Endodermal cell (in vitro differentiated cells): ENCODE measurements around the gene POT1. TPM values are rescaled to one million over a fixed set of nuclear protein-coding genes. Genes with fewer than 3 reads are reported as not detected.

Experiments
- DNase-seq: peaks from one replicate; pipeline ENCODE4 v3.0.0-alpha.2; 2017
- H3K27ac ChIP-seq: 2 replicates; pipeline ENCODE4 v1.5.1; 2013; ENCODE audit warnings: mild to moderate bottlenecking, low read depth, low read length, moderate library complexity
- H3K27me3 ChIP-seq: 2 replicates; pipeline ENCODE4 v1.6.1; 2013; ENCODE audit warnings: mild to moderate bottlenecking, low read length, moderate library complexity; ENCODE audit not compliant: insufficient read depth, control insufficient read depth, poor library complexity, severe bottlenecking
- H3K36me3 ChIP-seq: 2 replicates; pipeline ENCODE4 v1.7.0; 2013; ENCODE audit warnings: mild to moderate bottlenecking, low read length, moderate library complexity; ENCODE audit not compliant: control insufficient read depth, insufficient read depth
- H3K4me1 ChIP-seq: one replicate; pipeline ENCODE4 v1.7.0; 2013; ENCODE audit warnings: low read length; ENCODE audit not compliant: control insufficient read depth, insufficient read depth
- H3K4me3 ChIP-seq: 2 replicates; pipeline ENCODE4 v1.5.1; 2013; ENCODE audit warnings: mild to moderate bottlenecking, low read length, moderate library complexity
- H3K9ac ChIP-seq: 2 replicates; pipeline ENCODE4 v1.6.1; 2013; ENCODE audit warnings: mild to moderate bottlenecking, low read length, moderate library complexity; ENCODE audit not compliant: poor library complexity, severe bottlenecking; ENCODE audit errors: extremely low read depth
- H3K9me3 ChIP-seq: 2 replicates; pipeline ENCODE4 v1.6.1; 2013; ENCODE audit warnings: mild to moderate bottlenecking, low read length, moderate library complexity; ENCODE audit not compliant: control insufficient read depth
- H3K27ac Mint-ChIP-seq: 2 replicates; pipeline ENCODE4 v1.8.0; 2020; ENCODE audit warnings: mixed read lengths
- H3K27me3 Mint-ChIP-seq: 2 replicates; pipeline ENCODE4 v1.8.0; 2021; ENCODE audit warnings: mild to moderate bottlenecking, mixed read lengths; ENCODE audit not compliant: insufficient read depth
- H3K36me3 Mint-ChIP-seq: 2 replicates; pipeline ENCODE4 v1.8.0; 2020; ENCODE audit warnings: low read depth, mixed read lengths
- H3K4me1 Mint-ChIP-seq: 2 replicates; pipeline ENCODE4 v1.8.0; 2020; ENCODE audit warnings: mixed read lengths
- H3K4me3 Mint-ChIP-seq: 2 replicates; pipeline ENCODE4 v1.8.0; 2020; ENCODE audit warnings: mild to moderate bottlenecking, moderate library complexity, mixed read lengths
- H3K9me3 Mint-ChIP-seq: 2 replicates; pipeline ENCODE4 v1.8.0; 2020; ENCODE audit warnings: mild to moderate bottlenecking, mixed read lengths
- CTCF ChIP-seq: fragments of 200-600 bp; sonication (generic); conservative IDR thresholded peaks from 2 replicates; pipeline ENCODE4 v1.5.0; 2021; ENCODE audit warnings: antibody characterized with exemption, mild to moderate bottlenecking
- WGBS, 2 experiments: methylation state at CpG; one replicate each; pipeline versions ENCODE4 v1.1.5 to v1.1.7; 2013; ENCODE audit warnings: missing lambda C conversion rate in 2 of 2, mixed read lengths in 1 of 2; ENCODE audit not compliant: insufficient coverage in 1 of 2, insufficient read length in 1 of 2; 5-methylcytosine and 5-hydroxymethylcytosine counted together
- total RNA-seq, 2 donors: library from RNA; stranded (reverse); fragmentation: NEBNext Ultra II Directional in 1 of 2; extraction: Animal tissue kit (Norgen Biotek cat#: 25700) in 1 of 2; gene quantifications; 2 replicates in 1 of 2; 3 replicates in 1 of 2; pipeline ENCODE4 v1.2.1, GENCODE V29; 2021

Gene POT1
- total RNA-seq, 2 donors from 2014 or later = 31.2 to 41.8 TPM

DNA sequence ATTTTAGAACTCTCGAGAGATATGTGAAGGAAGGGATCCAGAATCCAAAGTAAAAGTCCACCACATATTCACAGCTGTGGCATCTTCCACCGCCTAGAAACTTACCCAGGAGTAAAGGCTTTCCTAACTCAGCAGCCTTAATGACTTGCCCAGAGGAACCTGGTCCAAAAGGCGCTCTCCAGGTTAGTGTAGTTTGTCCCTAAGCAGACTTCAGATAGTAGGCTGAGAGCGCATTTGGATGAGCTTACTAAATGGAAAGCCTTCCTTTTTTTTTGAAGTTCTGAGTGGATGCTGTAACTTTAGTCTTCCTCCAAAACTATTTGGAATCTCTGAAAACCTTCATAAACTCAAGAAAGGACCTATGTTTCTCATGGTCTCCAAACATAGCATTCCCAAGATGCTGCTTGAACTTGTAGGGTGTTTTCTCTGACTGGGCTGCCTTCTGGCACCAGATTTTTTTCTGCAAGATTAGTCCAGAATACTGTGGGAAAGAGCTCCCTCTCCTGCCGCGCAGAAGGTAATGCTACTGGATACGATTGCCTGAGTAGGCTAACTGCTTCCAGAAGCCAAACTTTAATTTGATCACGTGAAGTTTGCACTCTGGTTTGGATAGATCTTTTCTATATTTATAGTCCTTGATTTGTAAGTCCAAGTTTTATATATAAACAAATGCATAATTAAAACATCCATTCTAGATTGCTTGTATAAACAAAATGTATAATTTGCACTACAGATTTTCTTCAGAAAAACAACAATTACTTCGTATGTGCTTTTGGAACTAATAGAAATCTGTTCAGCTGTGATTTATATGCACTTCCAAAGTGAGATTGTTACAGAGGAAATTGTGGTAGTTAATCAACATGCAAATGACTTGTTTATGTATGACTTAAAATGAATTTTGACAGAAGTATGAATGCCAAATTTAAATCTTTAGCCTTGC is 144.5 kb downstream of the POT1 start:
- Histone ChIP-seq H3K27ac (no peak overlapping the region), H3K36me3 (no peaks in the 10 kb centered on the region), H3K9ac (no peak overlapping the region), H3K4me1 (no peaks in the 10 kb centered on the region), H3K9me3 (no peaks in the 10 kb centered on the region), H3K4me3 (no peak overlapping the region), H3K27me3 (no peaks in the 10 kb centered on the region)
- Mint-ChIP-seq H3K27me3 (no peaks in the 10 kb centered on the region), H3K4me3 (no peak overlapping the region), H3K36me3 (no peaks in the 10 kb centered on the region), H3K4me1 (peaks cover 2% of the 10 kb centered on the region), H3K9me3 (no peaks in the 10 kb centered on the region), H3K27ac (no peak overlapping the region)
- WGBS, 2 experiments = 50 to 55% methylated on average over 4 to 9 of the region's 9 CpGs
- TF ChIP-seq CTCF = peak; percentile 97
- peak; percentile 84 for DNase-seq

DNA sequence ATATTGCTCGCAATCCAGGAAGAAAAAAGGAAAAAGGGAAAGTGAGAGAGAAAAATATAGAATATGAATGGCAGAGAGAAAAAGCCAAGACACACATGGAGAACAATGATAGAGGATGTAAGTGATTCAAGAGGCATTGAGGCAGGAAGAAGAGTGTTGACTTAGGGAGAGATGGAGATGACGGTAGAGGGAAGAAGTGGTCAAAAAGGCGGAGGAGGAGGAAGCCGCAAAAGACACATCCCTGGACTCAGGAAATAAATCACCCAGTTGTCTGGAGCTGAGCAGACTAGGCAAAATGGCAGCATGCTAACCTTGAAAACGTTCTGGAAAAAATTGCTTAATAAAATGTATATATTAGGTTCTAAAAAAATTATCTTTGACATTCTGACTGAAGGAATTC is 146.4 kb downstream of the POT1 start:
- H3K27me3 Mint-ChIP-seq = no peaks in the 10 kb centered on the region
- no peak for TF ChIP-seq CTCF
- H3K4me1 ChIP-seq = no peaks in the 10 kb centered on the region
- no peaks in the 10 kb centered on the region for H3K36me3 Mint-ChIP-seq
- DNase-seq = no peak
- H3K27me3 ChIP-seq = no peaks in the 10 kb centered on the region
- WGBS, 2 experiments = 96 to 100% methylated on average over 3 to 5 of the region's 5 CpGs
- H3K27ac Mint-ChIP-seq = no peak overlapping the region
- H3K4me1 Mint-ChIP-seq = peaks cover 8% of the 10 kb centered on the region
- no peaks in the 10 kb centered on the region for H3K9me3 Mint-ChIP-seq
- no peak overlapping the region for H3K4me3 ChIP-seq
- H3K9me3 ChIP-seq = no peaks in the 10 kb centered on the region
- H3K4me3 Mint-ChIP-seq = no peak overlapping the region
- no peak overlapping the region for H3K9ac ChIP-seq
- no peak overlapping the region for H3K27ac ChIP-seq
- H3K36me3 ChIP-seq = no peaks in the 10 kb centered on the region

DNA sequence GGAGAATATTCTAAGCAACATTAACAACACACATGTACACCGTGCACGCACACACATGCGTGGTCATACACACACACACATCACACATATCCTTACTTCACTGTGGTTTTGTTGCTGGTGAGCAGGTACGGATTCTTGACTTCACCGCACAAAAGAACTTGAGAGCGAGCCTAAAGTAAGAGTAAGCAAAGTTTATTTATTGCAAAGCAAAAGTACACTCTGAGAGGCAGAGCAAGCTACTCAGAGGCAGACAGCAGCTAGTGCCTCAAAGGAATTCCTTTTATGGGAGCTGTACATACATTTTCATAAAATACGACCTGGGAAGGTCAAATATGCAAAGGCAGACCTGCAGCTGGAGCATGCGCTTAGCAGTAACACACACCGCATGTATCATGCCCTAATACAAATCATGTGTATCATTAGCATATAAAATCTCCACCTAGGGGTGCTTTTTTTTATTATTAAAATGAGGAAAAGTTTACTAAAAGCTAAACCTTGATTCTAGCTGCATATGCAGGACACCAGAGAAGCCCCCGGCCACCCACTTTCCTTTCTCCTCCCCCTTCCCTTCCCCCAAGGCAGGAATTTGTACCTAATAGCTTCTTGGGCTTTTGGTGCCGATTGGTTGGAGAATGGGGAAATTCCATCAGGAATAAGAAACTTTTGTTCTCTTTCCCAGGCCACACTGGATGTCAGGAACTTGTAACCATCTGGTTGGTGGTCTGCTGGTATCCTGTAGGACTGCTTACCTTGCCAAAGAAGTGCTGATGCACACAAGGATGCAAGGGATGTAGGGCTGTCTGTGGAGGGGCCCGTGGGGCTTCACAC is 147.5 kb downstream of the POT1 start:
- no peak overlapping the region for H3K9ac ChIP-seq
- H3K27ac ChIP-seq = no peak overlapping the region
- Mint-ChIP-seq H3K36me3 (no peaks in the 10 kb centered on the region), H3K27ac (no peak overlapping the region), H3K9me3 (no peaks in the 10 kb centered on the region), H3K27me3 (no peaks in the 10 kb centered on the region), H3K4me1 (peaks cover 8% of the 10 kb centered on the region), H3K4me3 (no peak overlapping the region)
- no peaks in the 10 kb centered on the region for H3K27me3 ChIP-seq
- DNase-seq = no peak
- no peak for TF ChIP-seq CTCF
- H3K36me3 ChIP-seq = no peaks in the 10 kb centered on the region
- H3K4me1 ChIP-seq = no peaks in the 10 kb centered on the region
- H3K4me3 ChIP-seq = no peak overlapping the region
- no peaks in the 10 kb centered on the region for H3K9me3 ChIP-seq
- 89 to 92% methylated on average over 3 to 12 of the region's 12 CpGs for WGBS, 2 experiments
